Keratinocyte (primary cell): Measurements from ENCODE around the gene SNRK. TPM values are rescaled to one million over a fixed set of nuclear protein-coding genes. Genes with fewer than 3 reads are reported as not detected.

ENCODE experiments used
- DNase-seq: peaks from one replicate; pipeline ENCODE4 v3.0.0-alpha.2; 2011; ENCODE audit warnings: low read depth, missing footprints, low spot score
- FAIRE-seq: peaks from 2 replicates; lab custom pipeline; 2011; peaks lifted over from hg19 to GRCh38; lab: Jason Lieb, UNC
- H2AFZ ChIP-seq: 2 replicates; pipeline ENCODE4 v1.6.0; 2012; ENCODE audit warnings: low read length, control low read depth, inconsistent platforms; ENCODE audit not compliant: control insufficient read depth
- H3K27ac ChIP-seq: 2 replicates; pipeline ENCODE4 v1.5.1; 2011; ENCODE audit warnings: low read length; ENCODE audit not compliant: control insufficient read depth, insufficient read depth
- H3K27me3 ChIP-seq: 3 replicates; pipeline ENCODE4 v1.6.0; 2011; ENCODE audit warnings: low read length; ENCODE audit not compliant: control insufficient read depth, insufficient read depth; ENCODE audit errors: extremely low read depth
- H3K36me3 ChIP-seq, 2 experiments: 2 replicates in 1 of 2; 3 replicates in 1 of 2; pipeline ENCODE4 v1.5.1; 2011; ENCODE audit warnings: low read length in 2 of 2, mild to moderate bottlenecking in 1 of 2; ENCODE audit not compliant: control insufficient read depth in 2 of 2, insufficient read depth in 2 of 2; ENCODE audit errors: extremely low read depth in 1 of 2
- H3K4me1 ChIP-seq: 3 replicates; pipeline ENCODE4 v1.5.1; 2011; ENCODE audit warnings: low read length; ENCODE audit not compliant: control insufficient read depth, insufficient read depth; ENCODE audit errors: extremely low read depth
- H3K4me2 ChIP-seq: 3 replicates; pipeline ENCODE4 v1.6.0; 2011; ENCODE audit warnings: low read depth, low read length; ENCODE audit not compliant: control insufficient read depth, insufficient read depth; ENCODE audit errors: extremely low read depth
- H3K4me3 ChIP-seq, 3 experiments: fragments of 200-600 bp in 1 of 3; sonication (generic) in 1 of 3; 2 replicates in 2 of 3; 3 replicates in 1 of 3; pipeline ENCODE4 v1.5.1; 2011 to 2016; ENCODE audit warnings: low read length in 3 of 3, mild to moderate bottlenecking in 3 of 3, control low read depth in 2 of 3, inconsistent platforms in 1 of 3, low read depth in 1 of 3, mixed read lengths in 1 of 3, mixed run types in 1 of 3, moderate library complexity in 1 of 3; ENCODE audit not compliant: control insufficient read depth in 2 of 3, insufficient read depth in 2 of 3; ENCODE audit errors: extremely low read depth in 1 of 3
- H3K79me2 ChIP-seq: 2 replicates; pipeline ENCODE4 v1.6.0; 2012; ENCODE audit warnings: low read length; ENCODE audit not compliant: control insufficient read depth, insufficient read depth
- H3K9ac ChIP-seq: 3 replicates; pipeline ENCODE4 v1.6.0; 2011; ENCODE audit warnings: low read length; ENCODE audit not compliant: control insufficient read depth, insufficient read depth; ENCODE audit errors: extremely low read depth
- H3K9me1 ChIP-seq: 3 replicates; pipeline ENCODE4 v1.6.0; 2011; ENCODE audit warnings: low read length; ENCODE audit not compliant: control insufficient read depth, insufficient read depth; ENCODE audit errors: extremely low read depth
- H3K9me3 ChIP-seq: 2 replicates; pipeline ENCODE4 v1.5.1; 2012; ENCODE audit warnings: low read depth, low read length; ENCODE audit not compliant: control insufficient read depth
- H4K20me1 ChIP-seq: 3 replicates; pipeline ENCODE4 v1.6.0; 2011; ENCODE audit warnings: low read length; ENCODE audit not compliant: control insufficient read depth, insufficient read depth; ENCODE audit errors: extremely low read depth
- CTCF ChIP-seq, 3 experiments: IDR thresholded peaks in 1 of 3; conservative IDR thresholded peaks in 1 of 3; optimal IDR thresholded peaks in 1 of 3; 2 replicates in 2 of 3; 3 replicates in 1 of 3; pipeline versions ENCODE3 to v1.5.1; 2011; ENCODE audit warnings: low read length in 3 of 3, mild to moderate bottlenecking in 3 of 3, moderate library complexity in 2 of 3, control low read depth in 1 of 3, inconsistent platforms in 1 of 3; ENCODE audit not compliant: insufficient read depth in 2 of 3; ENCODE audit errors: extremely low read depth in 1 of 3
- EZH2 ChIP-seq: IDR thresholded peaks from one replicate; pipeline ENCODE4 v1.6.1; 2012; ENCODE audit warnings: inconsistent platforms, mild to moderate bottlenecking, low read length, moderate library complexity
- dilution Hi-C: fragments of 300-500 bp; cut with MboI; formaldehyde crosslinking; loops from one replicate; pipeline ENCODE4 v1.7.0; 2020; ENCODE audit warnings: low sequenced_read_pairs; ENCODE audit not compliant: extremely low pct_ligation_motif_present
- polyA plus RNA-seq, 5 experiments: library from polyadenylated mRNA; depleted of rRNA in 3 of 5; stranded (reverse) in 3 of 5; stranded (forward) in 1 of 5; unstranded in 1 of 5; fragments of >200 nt; gene quantifications; 1 replicate in 1 of 5; 2 replicates in 3 of 5; 3 replicates in 1 of 5; pipeline versions ENCODE4 v1.2.1 to v1.2.3, GENCODE V29; 2011 to 2012; ENCODE audit warnings: missing spikeins in 2 of 5, low read depth in 1 of 5, low replicate concordance in 1 of 5

Gene SNRK
- polyA plus RNA-seq, 1 donor (not counting 4 experiments of a cell fraction or from before 2014, with no cell fraction given): 15.7 TPM

DNA sequence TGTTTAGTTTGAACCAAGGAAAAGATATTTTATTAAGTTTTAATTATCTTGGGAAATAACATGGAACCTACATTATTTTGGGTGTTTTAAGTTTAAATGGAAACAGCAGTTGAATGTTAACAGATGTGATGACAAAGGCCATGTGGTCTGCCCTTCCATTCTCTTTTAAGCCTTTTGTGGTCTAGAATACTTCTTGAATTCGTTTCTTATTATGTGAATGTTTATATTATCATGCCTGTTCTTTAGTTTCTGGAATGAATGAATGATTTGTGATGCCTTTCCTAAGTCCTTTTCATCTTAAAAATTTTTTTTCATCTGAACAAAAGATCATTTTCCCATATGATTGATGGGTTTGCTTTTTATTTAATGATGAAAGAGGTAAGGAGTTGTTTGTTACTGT, 44.6 kb downstream of the SNRK start:
- TF ChIP-seq EZH2: no peak
- TF ChIP-seq CTCF (optimal IDR thresholded peaks at IDR 0.05 in 1 of 3, IDR thresholded peaks at IDR 0.05 in 1 of 3, conservative IDR thresholded peaks at IDR 0.05 in 1 of 3; ENCODE audit: extremely low read depth in 1 of 3, insufficient read depth in 2 of 3, low read length in 3 of 3): no peak
- H3K27me3 ChIP-seq: no peaks in the 10 kb centered on the region
- DNase-seq: no peak
- no peak overlapping the region for H3K27ac ChIP-seq
- H3K4me3 ChIP-seq: no peak overlapping the region
- H4K20me1 ChIP-seq: no peaks in the 10 kb centered on the region
- peaks cover 43% of the 10 kb centered on the region for H3K79me2 ChIP-seq
- peaks cover 7% of the 10 kb centered on the region for H3K4me1 ChIP-seq
- dilution Hi-C loops: no loop called here
- peaks cover 3 to 5% of the 10 kb centered on the region in 2 experiments for H3K36me3 ChIP-seq
- no peak for FAIRE-seq
- no peaks in the 10 kb centered on the region for H3K9me1 ChIP-seq
- H3K9me3 ChIP-seq: peaks cover under 1% of the 10 kb centered on the region
- H2AFZ ChIP-seq: no peak overlapping the region
- no peak overlapping the region for H3K4me2 ChIP-seq
- H3K9ac ChIP-seq: no peak overlapping the region

DNA sequence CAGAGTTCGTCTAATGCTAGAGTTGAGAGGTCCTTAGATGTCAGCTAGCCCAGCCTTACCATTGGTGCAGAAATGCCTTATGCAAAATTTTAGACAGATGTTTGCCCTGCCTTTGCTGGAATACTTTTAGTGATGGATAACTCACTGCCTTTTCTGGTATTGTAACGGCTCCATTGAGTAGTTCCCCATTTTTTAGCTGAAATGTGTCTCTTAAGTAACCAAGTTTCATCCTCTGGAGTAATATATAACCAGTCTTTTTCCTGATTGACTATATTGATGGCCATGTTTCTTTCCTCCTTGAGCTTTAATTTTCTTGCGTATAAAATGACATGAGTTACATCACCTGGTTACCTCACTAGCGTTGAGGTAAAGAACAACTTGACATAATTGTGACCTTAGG, 45.0 kb downstream of the SNRK start:
- peaks cover 44% of the 10 kb centered on the region for H3K79me2 ChIP-seq
- H3K4me1 ChIP-seq: peaks cover 7% of the 10 kb centered on the region
- DNase-seq: no peak
- TF ChIP-seq EZH2: no peak
- no peak for TF ChIP-seq CTCF (optimal IDR thresholded peaks at IDR 0.05 in 1 of 3, IDR thresholded peaks at IDR 0.05 in 1 of 3, conservative IDR thresholded peaks at IDR 0.05 in 1 of 3; ENCODE audit: extremely low read depth in 1 of 3, insufficient read depth in 2 of 3, low read length in 3 of 3)
- peaks cover 3 to 5% of the 10 kb centered on the region in 2 experiments for H3K36me3 ChIP-seq
- no peak for FAIRE-seq
- no peak overlapping the region for H3K9ac ChIP-seq
- H2AFZ ChIP-seq: no peak overlapping the region
- H3K4me2 ChIP-seq: no peak overlapping the region
- no peaks in the 10 kb centered on the region for H4K20me1 ChIP-seq
- no peak overlapping the region for H3K27ac ChIP-seq
- no peak overlapping the region for H3K4me3 ChIP-seq
- dilution Hi-C loops: no loop called here
- H3K9me1 ChIP-seq: no peaks in the 10 kb centered on the region
- peaks cover 3% of the 10 kb centered on the region for H3K9me3 ChIP-seq
- H3K27me3 ChIP-seq: no peaks in the 10 kb centered on the region
